SIG-M5 (cell line): Measurements from ENCODE around the gene POLR2J3.
"Not testable (repeated sequence)": the region's sequence is repeated elsewhere in the genome, so short reads cannot be mapped to it uniquely, and the experiment has no call there.

ENCODE experiments used
- DNase-seq: peaks from one replicate; lab custom pipeline; 2025; lab: John Stamatoyannopoulos, UW

Gene POLR2J3

DNA sequence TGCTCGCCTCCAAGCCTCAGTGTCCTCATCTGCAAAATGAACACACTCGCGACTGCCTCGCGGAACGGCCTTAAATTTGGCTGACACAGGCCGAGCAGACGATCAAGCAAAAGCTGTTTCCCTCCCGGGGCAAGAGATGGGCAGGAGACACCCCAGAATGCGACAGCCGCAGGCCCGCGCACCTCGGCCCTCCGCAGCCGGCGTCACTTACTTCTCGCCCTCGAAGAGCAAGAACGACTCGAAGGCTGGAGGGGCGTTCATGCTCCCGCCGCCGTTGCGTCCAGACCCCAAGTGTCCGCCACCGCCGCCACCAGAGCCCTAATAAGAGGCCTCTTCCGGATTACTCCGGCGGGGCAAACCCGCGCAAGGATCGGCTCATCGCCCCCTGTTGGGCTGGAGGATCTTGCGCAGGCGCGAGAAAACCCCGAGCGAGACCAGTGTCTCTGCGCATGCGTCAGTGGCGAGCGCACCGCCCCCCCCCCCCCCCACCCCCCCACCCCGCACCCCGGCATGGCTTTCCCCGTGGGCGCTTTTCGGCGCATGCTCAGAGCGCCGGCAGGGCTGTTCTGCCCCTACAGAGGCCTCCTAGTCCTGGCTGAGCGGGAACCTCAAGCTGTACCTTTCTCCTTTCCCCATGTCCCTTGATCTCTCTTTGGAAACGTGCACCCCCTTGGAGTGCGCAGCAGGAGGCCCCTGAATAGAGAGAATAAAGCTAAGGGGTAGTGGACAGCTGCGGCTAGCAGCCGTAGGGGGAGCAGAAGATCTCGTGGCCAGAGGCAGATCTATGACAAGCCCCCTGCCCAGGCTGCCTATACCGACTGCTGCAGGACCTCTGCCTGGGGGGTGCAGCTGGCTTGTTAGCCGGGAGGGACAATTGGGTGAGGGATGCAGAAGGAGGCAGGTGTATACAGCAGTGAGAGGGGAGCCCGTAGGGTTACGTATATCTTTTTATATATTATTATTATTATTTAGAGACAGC is at the start of gene POLR2J3:
POLR2J3 (minus strand) TSS at position 323 of the 979 bp plus-strand sequence; CDS start at position 261, 62 bp downstream.
- not testable (repeated sequence) for DNase-seq

DNA sequence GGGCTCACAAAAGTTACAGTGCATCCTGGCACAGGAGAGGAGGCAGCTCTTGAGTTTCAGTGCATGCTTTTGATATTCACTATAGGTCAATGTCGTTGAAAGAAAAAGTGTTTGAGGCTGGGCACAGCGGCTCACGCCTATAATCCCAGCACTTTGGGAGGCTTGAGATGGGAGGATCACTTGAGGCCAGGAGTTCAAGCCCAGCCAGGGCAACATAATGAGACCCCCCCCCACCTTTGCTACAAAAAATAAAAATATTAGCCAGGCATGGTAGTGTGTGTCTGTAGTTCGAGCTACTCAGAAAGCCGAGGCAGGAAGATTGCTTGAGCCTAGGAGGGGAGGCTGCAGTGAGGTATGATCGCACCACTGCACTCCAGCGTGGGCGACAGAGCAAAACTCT is 45.7 kb upstream of the POLR2J3 start:
- DNase-seq: not testable (repeated sequence)

DNA sequence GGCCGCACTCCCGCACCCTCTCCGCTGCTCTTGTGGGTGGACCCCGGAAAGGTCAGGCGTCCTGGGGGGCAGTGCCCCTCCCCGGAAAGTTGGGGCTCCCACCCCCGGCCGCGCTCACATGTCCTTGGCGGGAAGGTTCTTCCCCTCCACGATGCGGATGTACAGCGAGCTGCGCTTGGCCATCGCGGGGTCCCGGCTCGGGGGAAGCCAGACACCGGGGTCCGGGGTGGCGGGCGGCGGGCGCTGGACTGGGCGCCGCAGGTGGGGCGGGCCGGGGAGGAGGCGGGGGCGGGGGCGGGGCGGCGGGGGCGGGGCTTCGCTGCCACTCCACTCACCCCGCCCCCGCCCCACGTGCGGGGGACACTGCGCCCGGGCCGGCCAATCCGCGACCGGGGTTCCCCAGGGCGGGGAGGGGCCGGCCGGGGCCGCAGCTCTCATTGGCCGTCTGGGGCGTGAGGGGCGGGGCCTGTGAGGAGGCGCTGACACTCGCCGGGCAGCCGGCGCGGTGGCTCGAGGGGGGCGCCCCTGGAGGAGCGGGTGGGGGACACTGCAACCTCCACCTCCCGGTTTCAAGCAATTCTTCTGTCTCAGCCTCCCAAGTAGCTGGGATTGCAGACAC is 44.2 kb upstream of the POLR2J3 start, which contains the start of gene RASA4:
RASA4 (minus strand) TSS at position 250 of the 619 bp plus-strand sequence; CDS start at position 183, 67 bp downstream.
- DNase-seq: not testable (repeated sequence)

DNA sequence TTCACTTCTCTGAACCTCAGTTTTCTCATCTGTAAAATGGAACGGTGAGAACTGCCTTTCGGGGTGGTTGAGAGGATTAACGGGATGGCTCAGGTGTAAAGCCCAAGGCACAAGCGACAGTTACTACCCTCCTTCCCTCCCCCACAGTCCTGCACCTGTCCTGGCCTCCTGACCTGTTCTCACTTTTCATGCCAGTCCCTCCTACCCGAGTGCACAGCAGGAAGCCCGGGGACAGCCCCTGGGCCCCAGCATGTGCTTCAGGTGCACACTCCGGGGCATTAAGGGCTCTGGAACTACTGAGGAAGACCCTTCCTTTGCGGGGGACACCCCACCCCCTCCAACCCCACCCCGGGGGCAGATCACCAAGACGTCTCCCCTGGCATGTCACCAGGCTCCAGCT is 43.5 kb upstream of the POLR2J3 start:
- not testable (repeated sequence) for DNase-seq

DNA sequence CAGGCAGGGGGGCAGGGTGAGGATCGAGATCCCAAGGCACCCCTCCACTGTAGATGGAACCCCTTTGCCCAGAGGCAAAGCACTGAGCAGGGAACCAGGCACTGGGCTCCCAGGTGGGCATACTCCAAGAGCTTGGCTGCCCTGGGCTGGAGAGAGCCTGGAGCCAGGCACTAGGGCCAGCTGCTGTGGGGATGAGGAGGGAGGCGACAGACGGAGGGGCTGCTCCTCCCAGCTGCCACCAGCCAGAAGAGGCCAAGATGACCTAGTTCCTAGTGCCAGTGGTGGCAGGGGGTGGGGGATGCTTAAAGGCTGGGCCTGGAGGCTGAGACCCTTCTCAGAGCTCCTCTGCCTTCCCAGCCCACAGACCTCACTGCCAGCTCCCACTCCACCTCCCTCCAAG is 42.5 kb upstream of the POLR2J3 start:
- DNase-seq: not testable (repeated sequence)

DNA sequence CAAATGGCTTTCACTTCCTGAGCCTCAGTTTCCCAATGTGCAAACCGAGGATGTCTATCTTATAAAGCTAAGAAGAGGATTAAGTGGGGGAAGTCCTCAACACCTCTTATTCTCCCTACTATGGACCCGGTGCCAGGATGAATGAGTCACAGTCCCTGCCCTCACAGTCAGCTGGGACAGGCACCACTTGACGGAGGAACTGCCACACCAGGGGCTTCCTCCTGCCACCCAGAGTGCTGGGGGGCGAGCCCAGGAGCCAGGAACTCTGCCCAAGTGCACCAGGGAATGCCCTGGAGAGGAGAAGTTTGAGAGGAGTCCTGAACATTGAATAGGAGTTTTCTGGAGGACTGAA is 41.9 kb upstream of the POLR2J3 start:
- DNase-seq: not testable (repeated sequence)

DNA sequence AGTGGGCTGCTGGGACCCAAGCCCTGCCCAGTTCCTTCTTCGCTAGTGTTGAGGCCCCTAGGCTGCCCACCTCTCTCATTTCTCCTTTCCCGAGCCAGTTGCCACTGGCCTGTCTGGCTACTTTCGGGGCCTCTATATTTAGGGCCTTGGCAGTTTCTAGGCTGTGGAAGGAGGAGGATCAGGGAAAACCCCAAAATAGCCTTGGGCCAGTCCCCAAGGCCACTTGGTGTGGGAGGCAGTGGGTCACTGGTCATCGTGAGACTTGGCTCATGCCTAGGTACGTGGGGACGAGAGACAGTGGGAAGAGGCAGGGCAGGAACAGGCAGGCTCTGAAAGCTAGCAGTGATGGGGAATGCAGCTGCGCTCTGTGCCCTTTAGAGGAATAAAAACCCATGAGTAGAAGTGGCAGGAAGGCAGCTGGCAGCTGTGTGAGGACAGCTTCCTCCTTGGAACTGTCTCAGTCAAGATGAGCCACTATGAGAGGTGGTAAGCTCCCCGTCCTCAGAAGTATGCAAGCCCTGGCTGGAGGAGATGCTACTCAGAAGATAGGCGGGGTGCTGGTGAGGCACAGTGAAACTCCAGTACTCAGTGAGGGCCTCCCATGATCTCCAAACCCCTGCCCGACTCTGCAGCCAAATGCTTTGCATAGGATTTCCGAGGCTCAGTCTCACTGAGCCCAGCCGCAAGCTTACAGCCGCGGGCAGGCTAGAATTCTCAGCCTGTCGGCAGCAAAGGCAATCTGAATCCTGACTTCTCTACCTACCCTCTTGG is 41.4 kb upstream of the POLR2J3 start:
- not testable (repeated sequence) for DNase-seq

DNA sequence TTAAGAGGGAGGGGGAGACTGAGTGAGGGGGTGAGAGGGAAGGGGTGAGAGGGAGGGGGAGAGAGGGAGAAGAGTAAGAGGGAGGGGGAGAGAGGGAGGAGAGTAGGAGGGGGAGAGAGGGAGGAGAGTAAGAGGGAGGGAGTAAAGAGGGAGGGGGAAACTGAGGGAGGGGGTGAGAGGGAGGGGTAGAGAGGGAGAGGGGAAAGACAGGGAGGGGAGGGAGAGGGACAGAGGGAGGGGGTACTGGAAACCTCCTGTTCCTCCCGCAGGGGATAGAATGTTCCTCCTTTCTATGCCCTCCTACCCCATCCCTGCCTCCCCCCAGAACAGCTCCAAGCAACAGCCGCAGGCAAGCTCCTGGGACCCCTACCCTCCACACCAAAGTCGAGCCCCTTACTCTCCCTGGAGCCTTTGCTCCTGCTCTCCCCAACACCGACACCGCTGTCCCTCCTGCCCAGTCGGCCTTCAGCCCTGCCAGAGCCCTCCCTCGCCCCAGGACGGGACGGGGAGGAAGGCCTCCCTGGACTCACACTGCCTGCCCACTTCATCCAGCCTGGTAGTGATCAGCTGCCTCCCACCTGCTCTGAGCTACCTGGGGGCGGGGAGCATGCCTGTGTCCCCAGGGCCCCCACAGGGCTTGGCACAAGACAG is 39.4 kb upstream of the POLR2J3 start:
- not testable (repeated sequence) for DNase-seq

DNA sequence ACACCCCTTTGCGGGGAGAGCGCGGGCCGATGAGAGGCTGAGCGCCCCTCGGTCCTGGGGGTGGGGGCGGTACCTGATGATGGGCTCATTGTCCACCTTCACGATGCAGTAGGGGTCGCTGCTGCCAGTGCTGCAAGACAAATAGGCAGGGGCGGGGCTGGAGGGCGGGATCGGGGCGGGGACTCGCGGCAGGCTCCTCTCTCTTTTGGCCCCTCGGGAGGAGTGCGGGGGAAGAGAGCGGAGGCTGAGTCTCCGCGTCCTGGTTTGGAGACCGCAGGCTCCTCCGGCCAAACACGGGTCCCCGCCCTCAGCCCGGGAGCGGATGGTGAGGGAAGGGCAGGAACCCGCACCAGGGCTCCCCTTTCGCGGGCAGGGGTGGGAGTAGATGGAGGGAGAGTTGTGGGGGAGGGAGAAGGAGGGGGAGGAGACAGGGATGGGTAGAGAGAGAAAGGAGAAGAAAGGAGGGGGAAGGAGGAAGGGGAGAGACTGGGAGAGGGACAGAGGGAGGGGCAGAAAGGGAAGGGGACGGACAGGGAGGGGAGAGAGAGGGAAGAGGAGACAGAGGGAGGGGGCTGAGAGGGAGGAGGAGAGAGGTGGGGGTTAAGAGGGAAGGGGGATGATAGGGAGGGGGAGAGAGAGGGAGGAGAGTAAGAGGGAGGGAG is 38.8 kb upstream of the POLR2J3 start:
- not testable (repeated sequence) for DNase-seq

DNA sequence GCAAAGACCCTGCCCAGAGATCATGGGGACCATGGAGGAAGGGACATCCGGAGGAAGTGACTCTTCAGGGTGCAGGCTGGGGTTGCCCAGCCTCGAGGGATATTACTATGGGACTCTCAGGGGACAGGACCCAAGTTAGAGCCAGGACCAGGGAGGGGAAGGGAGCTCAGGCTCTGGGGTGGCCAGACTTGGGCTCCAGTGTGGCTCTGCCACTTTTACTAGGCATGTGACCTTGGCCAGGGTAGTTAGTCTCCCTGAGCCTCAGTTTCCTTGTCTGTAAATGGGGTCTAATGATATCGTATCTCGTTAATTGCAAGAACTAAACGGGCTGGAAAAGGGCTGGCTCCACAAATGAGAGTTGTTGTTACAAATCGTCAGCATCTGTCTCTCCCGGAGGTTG is 38.1 kb upstream of the POLR2J3 start:
- DNase-seq: not testable (repeated sequence)

DNA sequence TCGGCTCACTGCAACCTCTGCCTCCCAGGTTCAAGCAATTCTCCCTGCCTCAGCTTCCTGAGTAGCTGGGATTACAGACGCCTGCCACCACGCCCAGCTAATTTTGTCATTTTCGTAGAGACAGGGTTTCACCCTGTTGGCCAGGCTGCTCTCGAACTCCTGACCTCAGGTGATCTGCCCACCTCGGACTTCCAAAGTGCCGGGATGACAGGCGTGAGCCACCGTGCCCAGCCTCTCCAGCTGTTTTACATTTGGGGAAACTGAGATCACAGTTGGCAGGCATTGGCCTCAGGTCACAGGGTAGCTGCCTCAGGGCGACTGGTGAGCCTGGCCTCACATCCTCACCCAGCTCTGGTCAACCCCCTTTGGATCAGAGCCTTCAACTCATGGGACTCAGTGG is 37.4 kb upstream of the POLR2J3 start:
- not testable (repeated sequence) for DNase-seq

DNA sequence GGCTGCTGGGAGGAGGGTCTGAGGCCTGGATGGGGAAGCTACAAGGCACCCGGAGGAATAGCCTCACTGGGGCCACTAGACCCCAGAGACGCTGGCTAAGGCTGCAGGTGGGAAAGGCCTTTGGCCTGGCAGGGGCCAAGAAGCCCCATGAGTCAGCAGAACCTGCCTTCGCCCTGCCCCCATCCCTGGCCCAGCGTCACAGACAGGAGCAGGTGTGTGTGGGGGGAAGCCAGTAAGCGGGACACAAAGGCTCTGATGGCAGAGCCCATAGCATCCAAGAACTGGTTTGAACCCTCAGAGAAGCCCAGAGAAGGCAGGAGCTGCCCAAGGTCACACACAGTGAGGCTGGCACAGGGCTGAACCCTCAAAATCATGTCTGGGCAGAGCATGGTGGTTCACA is 34.5 kb upstream of the POLR2J3 start:
- DNase-seq: not testable (repeated sequence)

DNA sequence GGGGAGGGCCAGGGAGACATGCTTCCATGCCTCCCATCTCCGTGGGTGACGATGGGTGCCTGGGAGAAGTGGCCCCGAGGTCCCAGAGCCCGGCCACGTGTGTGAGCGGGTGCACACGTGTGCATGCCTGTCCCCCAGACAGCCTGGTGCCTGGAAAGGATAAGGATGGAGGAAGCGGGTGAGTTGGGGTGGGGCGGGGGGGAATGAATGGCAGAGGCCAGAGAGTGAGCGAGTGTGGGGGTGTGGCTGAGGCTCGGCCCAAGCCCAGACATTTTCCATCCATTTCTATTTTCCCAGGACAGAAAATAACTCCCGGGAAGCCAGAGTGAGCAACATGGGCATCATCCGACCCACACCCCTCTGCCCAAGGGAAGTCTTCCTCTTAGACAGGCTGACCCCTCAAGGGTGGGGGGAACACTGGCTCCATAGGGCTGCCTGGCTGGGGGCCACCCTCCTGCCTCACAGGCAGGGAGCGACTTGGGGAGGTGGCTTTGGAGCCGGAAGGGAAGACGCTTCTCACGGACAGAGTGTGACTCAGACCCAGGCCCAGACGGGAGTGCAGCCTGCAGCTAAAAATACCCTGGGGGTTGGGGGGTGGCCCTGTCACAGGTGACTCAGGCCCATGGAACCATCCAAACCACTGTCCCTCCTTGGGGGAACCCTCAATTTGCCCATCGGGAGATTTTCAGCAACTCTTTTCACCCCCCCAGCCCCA is 32.2 kb upstream of the POLR2J3 start:
- DNase-seq: not testable (repeated sequence)

DNA sequence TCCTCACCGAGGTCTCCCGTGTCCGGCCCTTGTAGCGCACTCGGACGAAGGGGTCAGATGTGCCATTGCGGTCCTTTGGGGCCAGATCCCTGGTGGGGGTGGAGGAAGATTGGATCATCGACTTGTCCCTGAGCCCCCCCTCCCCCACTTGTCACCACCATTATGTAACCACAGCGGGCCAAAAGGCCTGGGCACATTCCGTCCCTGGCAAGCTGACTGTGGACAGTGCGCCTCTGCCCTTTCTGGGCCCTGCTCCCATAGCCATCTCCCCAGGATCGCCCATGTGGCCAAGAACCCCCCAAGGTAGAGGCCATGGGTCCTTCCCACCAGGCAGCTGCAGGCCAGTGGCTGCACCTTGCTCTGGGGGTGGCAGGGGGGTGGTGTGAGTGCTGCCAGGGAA is 29.9 kb upstream of the POLR2J3 start:
- DNase-seq: not testable (repeated sequence)

DNA sequence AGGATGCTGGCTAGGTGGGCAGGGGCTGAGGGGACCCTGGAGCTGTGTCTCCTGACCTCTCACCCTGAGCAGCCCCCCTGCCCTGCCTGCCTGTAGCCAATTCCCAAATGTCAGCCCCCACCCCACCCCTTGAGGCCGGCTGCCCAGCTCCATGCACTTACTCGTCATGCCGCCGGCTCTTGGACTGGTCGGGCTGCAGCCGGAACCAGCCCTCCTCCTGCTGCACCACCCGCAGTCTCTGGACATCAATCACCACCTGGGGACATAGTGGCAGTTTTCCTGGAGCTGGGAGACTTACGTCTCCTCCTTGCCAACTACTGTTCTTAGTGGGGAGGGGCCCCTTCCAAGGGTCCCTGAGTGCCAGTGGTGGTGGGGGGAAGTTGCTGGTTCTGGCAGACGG is 27.3 kb upstream of the POLR2J3 start:
- not testable (repeated sequence) for DNase-seq

DNA sequence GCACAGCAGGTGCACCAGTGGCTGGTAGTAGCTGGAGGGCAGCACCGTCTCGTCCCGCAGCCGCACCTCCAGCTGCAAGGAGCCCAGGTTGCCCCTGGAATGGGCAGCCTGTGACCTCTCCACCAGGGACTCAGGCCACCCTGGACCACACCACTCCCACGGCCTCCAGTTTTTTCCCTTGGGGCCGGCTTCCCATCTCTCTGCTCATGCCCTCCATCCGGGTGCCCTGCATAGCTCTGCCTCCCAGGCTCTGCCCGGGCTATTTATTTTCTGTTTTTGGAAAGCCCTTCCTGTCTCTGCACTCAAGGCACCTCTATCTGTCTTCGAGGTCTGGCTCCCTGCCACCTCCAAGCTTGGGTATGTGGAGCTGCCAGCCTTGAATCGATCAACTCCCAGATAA is 23.7 kb upstream of the POLR2J3 start:
- DNase-seq: not testable (repeated sequence)

DNA sequence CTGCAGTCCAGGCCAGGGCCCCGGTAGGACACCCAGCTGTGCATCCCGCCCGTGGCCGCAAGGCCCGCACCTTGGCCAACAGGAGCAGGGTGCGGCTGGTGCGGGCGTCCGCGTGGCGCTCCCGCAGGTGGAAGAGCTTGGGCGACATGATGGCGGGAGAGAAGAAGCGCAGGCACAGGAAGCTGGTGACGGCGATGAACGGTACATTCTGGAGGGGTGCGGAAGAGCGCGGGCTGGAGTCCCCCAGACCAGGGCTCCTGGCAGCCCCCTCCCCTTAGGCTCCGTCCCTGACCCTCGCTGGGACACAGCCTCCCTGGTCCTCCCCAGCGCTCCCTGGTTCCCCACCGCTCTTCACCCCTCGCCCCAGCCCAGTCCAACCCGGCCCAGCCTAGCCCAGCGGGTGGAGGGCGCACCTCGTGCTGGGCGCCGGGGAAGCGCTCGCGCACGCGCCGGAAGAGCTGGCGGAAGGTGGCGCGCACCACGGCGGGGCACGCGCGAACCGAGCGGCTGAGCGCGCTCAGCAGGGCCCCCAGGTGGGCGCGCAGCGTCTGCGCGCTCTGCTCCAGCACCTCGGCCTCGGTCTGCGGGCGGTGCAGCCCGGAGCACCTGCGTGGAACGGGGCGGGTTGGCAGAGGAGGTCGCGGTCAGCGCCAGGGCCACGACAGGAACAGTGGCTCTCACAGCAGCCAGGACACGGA is 21.4 kb upstream of the POLR2J3 start:
- DNase-seq: not testable (repeated sequence)

DNA sequence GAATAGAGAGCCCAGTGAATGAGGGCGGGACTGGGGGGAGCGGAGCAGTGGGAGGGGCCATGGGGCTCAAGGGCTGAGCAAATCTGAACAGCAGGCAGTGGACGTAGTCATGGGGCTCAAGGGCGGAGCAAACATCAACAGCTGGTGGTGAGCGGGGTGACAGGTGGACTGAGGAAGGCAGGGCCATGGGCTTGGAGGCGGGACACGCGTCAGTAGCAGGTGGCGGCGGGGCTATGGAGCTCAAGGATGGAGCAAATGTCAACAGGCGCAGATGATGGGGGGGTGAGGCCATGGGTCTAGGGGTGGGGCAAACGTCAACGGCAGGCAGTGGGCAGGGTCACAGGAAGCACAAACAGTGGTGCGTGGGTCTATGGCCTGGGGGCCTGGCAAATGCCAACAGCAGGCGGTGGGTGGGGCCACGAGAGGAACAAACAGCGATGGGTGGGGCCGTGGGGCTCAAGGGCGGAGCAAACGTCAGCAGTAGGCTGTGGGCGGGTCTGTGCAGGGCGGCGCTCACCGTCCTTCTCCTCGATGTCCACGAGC is 20.2 kb upstream of the POLR2J3 start:
- DNase-seq: not testable (repeated sequence)

DNA sequence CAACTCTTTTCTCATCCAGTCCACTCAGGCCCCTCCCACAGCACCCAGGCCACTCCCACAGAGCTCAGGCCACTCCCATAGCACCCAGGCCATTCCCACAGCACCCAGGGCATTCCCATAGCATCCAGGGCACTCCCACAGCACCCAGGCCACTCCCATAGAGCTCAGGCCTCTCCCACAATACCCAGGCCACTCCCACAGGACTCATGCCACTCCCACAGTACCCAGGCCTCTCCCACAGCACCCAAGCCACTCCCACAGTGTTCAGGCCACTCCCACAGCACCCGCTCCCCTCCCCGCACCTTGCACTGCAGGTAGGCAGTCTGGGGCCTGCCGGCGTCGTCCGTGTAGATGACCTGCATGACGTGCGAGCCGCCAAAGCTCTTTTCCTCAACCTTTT is 17.5 kb upstream of the POLR2J3 start:
- DNase-seq: not testable (repeated sequence)
